Neural cell (in vitro differentiated cells): ENCODE data around the gene CPLX4. TPM values are rescaled to one million over a fixed set of nuclear protein-coding genes. Genes with fewer than 3 reads are reported as not detected.

Experiments used
- H2AFZ ChIP-seq: fragments of 200-600, 300-800 bp; sonication (generic), shearing (Covaris generic); 2 replicates; pipeline ENCODE4 v1.6.0; 2014; ENCODE audit warnings: low read depth, mild to moderate bottlenecking, antibody characterized with exemption, low read length, moderate library complexity
- H3F3A ChIP-seq: fragments of 200-600 bp; shearing (Covaris generic); 2 replicates; pipeline ENCODE4 v1.6.1; 2016; ENCODE audit warnings: mild to moderate bottlenecking, moderate library complexity, mixed read lengths, antibody characterized with exemption, low read length; ENCODE audit not compliant: insufficient read depth, poor library complexity, severe bottlenecking
- H3K27ac ChIP-seq: fragments of 200-600, 300-800 bp; sonication (generic), shearing (Covaris generic); 2 replicates; pipeline ENCODE4 v1.5.1; 2014; ENCODE audit warnings: mild to moderate bottlenecking, low read length, moderate library complexity
- H3K27me3 ChIP-seq: fragments of 300-800, 200-600 bp; sonication (generic), shearing (Covaris generic); 2 replicates; pipeline ENCODE4 v1.6.0; 2014; ENCODE audit warnings: mild to moderate bottlenecking, low read depth, low read length, moderate library complexity; ENCODE audit not compliant: insufficient read depth
- H3K36me3 ChIP-seq: fragments of 300-800, 200-600 bp; sonication (generic), shearing (Covaris generic); 2 replicates; pipeline ENCODE4 v1.5.1; 2014; ENCODE audit warnings: mild to moderate bottlenecking, antibody characterized with exemption, low read length, moderate library complexity; ENCODE audit not compliant: insufficient read depth
- H3K4me2 ChIP-seq: fragments of 300-800, 200-600 bp; sonication (generic), shearing (Covaris generic); 2 replicates; pipeline ENCODE4 v1.6.0; 2014; ENCODE audit warnings: mild to moderate bottlenecking, low read length
- H3K4me3 ChIP-seq: fragments of 300-800, 200-600 bp; sonication (generic), shearing (Covaris generic); 2 replicates; pipeline ENCODE4 v1.5.1; 2014; ENCODE audit warnings: mild to moderate bottlenecking, low read length, moderate library complexity
- H3K79me2 ChIP-seq: fragments of 200-600 bp; shearing (Covaris generic); replicated peaks from 2 replicates; pipeline ENCODE4 v1.6.0; 2014; ENCODE audit warnings: mild to moderate bottlenecking, low read length, moderate library complexity; ENCODE audit not compliant: insufficient read depth
- H3K9ac ChIP-seq: fragments of 300-800, 200-600 bp; sonication (generic), shearing (Covaris generic); 2 replicates; pipeline ENCODE4 v1.6.1; 2016; ENCODE audit warnings: mild to moderate bottlenecking, low read length, mixed read lengths
- H3K9me2 ChIP-seq: fragments of 200-600 bp; shearing (Covaris generic); 2 replicates; pipeline ENCODE4 v1.6.1; 2016; ENCODE audit warnings: mild to moderate bottlenecking, low read length, mixed read lengths; ENCODE audit not compliant: insufficient read depth
- H3K9me3 ChIP-seq: fragments of 200-600, 300-800 bp; sonication (generic), shearing (Covaris generic); 2 replicates; pipeline ENCODE4 v1.6.1; 2016; ENCODE audit warnings: mild to moderate bottlenecking, mixed run types, low read length, moderate library complexity, mixed read lengths
- H4K20me1 ChIP-seq: fragments of 200-600 bp; shearing (Covaris generic); 2 replicates; pipeline ENCODE4 v1.6.1; 2016; ENCODE audit warnings: mild to moderate bottlenecking, mixed run types; ENCODE audit not compliant: insufficient read depth
- CTCF ChIP-seq: fragments of 450-650 bp; IDR thresholded peaks from 2 replicates; pipeline ENCODE4 v1.5.1; 2014; ENCODE audit warnings: antibody characterized with exemption, mild to moderate bottlenecking, moderate library complexity; ENCODE audit not compliant: poor library complexity, severe bottlenecking
- EP300 ChIP-seq: fragments of 450-650 bp; conservative IDR thresholded peaks from 2 replicates; pipeline ENCODE4 v1.6.1; 2014; ENCODE audit warnings: antibody characterized with exemption, mild to moderate bottlenecking, moderate library complexity; ENCODE audit not compliant: poor library complexity, severe bottlenecking
- EZH2 ChIP-seq: fragments of 200-600, 300-800 bp; shearing (Covaris generic), sonication (generic); IDR thresholded peaks from 2 replicates; pipeline ENCODE4 v1.6.1; 2014; ENCODE audit warnings: antibody characterized with exemption, low read length, borderline replicate concordance, mild to moderate bottlenecking; ENCODE audit not compliant: insufficient read depth, poor library complexity, severe bottlenecking
- MXI1 ChIP-seq: fragments of 450-650 bp; conservative IDR thresholded peaks from 2 replicates; pipeline ENCODE4 v1.6.1; 2014; ENCODE audit warnings: antibody characterized with exemption, mild to moderate bottlenecking; ENCODE audit not compliant: poor library complexity, severe bottlenecking
- POLR2AphosphoS5 ChIP-seq: IDR thresholded peaks from 2 replicates; pipeline ENCODE4 v1.6.1; 2012
- RAD21 ChIP-seq: fragments of 450-650 bp; conservative IDR thresholded peaks from 2 replicates; pipeline ENCODE4 v1.6.1; 2014; ENCODE audit warnings: antibody characterized with exemption, mild to moderate bottlenecking, moderate library complexity
- REST ChIP-seq: IDR thresholded peaks from 2 replicates; pipeline ENCODE4 v1.6.1; 2012; ENCODE audit warnings: borderline replicate concordance
- SMC3 ChIP-seq: fragments of 450-650 bp; conservative IDR thresholded peaks from 2 replicates; pipeline ENCODE4 v1.6.1; 2014; ENCODE audit warnings: antibody characterized with exemption, mild to moderate bottlenecking, moderate library complexity; ENCODE audit not compliant: poor library complexity
- TAF1 ChIP-seq: IDR thresholded peaks from 2 replicates; pipeline ENCODE4 v1.6.1; 2012; ENCODE audit warnings: low read depth
- polyA plus RNA-seq: library from polyadenylated mRNA; depleted of rRNA; stranded (reverse); fragments of >200 nt; gene quantifications from 2 replicates; pipeline ENCODE4 v1.2.3, GENCODE V29; 2014

Gene CPLX4
- polyA plus RNA-seq, 1 donor from 2014 or later = not detected

GRCh38 chr18:59332986-59333385 is 14.5 kb upstream of the CPLX4 start:
- no peak overlapping the region for H3K27ac ChIP-seq
- H4K20me1 ChIP-seq = no peaks in the 10 kb centered on the region
- H3K4me3 ChIP-seq = no peak overlapping the region
- H3K79me2 ChIP-seq = no peaks in the 10 kb centered on the region
- H3K4me2 ChIP-seq = no peak overlapping the region
- no peaks in the 10 kb centered on the region for H3F3A ChIP-seq
- H2AFZ ChIP-seq = no peak overlapping the region
- H3K9me3 ChIP-seq = no peaks in the 10 kb centered on the region
- H3K36me3 ChIP-seq = peaks cover 19% of the 10 kb centered on the region
- TF ChIP-seq MXI1 (no peak), TAF1 (no peak), CTCF (no peak), SMC3 (no peak), POLR2AphosphoS5 (no peak), EP300 (no peak), EZH2 (no peak), RAD21 (no peak), REST (no peak)
- no peaks in the 10 kb centered on the region for H3K27me3 ChIP-seq
- H3K9ac ChIP-seq = no peak overlapping the region
- H3K9me2 ChIP-seq = no peaks in the 10 kb centered on the region

- Histone ChIP-seq H2AFZ (no peak overlapping the region), H3K27me3 (no peaks in the 10 kb centered on the region), H3K27ac (no peak overlapping the region), H4K20me1 (no peaks in the 10 kb centered on the region), H3K9me2 (no peaks in the 10 kb centered on the region), H3K4me2 (no peak overlapping the region), H3F3A (no peaks in the 10 kb centered on the region), H3K4me3 (no peak overlapping the region), H3K9ac (no peak overlapping the region), H3K9me3 (no peaks in the 10 kb centered on the region), H3K79me2 (no peaks in the 10 kb centered on the region), H3K36me3 (peaks cover 18% of the 10 kb centered on the region)
- no peak for TF ChIP-seq RAD21
- no peak for TF ChIP-seq CTCF
- TF ChIP-seq EZH2 = no peak
- no peak for TF ChIP-seq POLR2AphosphoS5
These were observed 10.2 kb upstream of the CPLX4 start for GRCh38 chr18:59328683-59329082.
